ENCODE measurements around the gene MIOS.

GRCh38 chr7:7573701-7574100 lies 7.0 kb downstream of the MIOS start:
- TF ChIP-seq EZH2phosphoT487 (IDR thresholded peaks at IDR 0.05) = no peak
- no peak for TF ChIP-seq CTCF (IDR thresholded peaks at IDR 0.05)
